IgD-negative memory B cell (primary cell): ENCODE data around the gene PDE9A. TPM values are rescaled to one million over a fixed set of nuclear protein-coding genes. Genes with fewer than 3 reads are reported as not detected.
A peak's percentile ranks its signal among the peaks of the same experiment; 100 is the strongest.

Experiments
- H3K27ac Mint-ChIP-seq, 3 donors: one replicate each; pipeline ENCODE4 v1.8.0; 2020 to 2022; ENCODE audit warnings: mild to moderate bottlenecking in 3 of 3, mixed read lengths in 3 of 3, moderate library complexity in 1 of 3
- H3K27me3 Mint-ChIP-seq: one replicate; pipeline ENCODE4 v1.8.0; 2021; ENCODE audit warnings: mixed read lengths
- H3K36me3 Mint-ChIP-seq: one replicate; pipeline ENCODE4 v1.8.0; 2020; ENCODE audit warnings: mild to moderate bottlenecking, mixed read lengths
- H3K4me1 Mint-ChIP-seq, 3 donors: one replicate each; pipeline ENCODE4 v1.8.0; 2020 to 2022; ENCODE audit warnings: mixed read lengths in 3 of 3, mild to moderate bottlenecking in 1 of 3
- H3K4me3 Mint-ChIP-seq, 4 donors: one replicate each; pipeline ENCODE4 v1.8.0; 2020 to 2022; ENCODE audit warnings: mild to moderate bottlenecking in 4 of 4, mixed read lengths in 4 of 4, moderate library complexity in 3 of 4
- H3K9me3 Mint-ChIP-seq, 3 donors: one replicate each; pipeline ENCODE4 v1.8.0; 2020 to 2021; ENCODE audit warnings: mixed read lengths in 3 of 3, mild to moderate bottlenecking in 1 of 3
- polyA plus RNA-seq: library from polyadenylated mRNA; unstranded; fragments of 300-500 nt; fragmentation: Illumina TruSeq; gene quantifications from one replicate; pipeline ENCODE4 v1.2.3, GENCODE V29; 2021

PDE9A gene
- polyA plus RNA-seq, 1 donor from 2014 or later: not detected

DNA sequence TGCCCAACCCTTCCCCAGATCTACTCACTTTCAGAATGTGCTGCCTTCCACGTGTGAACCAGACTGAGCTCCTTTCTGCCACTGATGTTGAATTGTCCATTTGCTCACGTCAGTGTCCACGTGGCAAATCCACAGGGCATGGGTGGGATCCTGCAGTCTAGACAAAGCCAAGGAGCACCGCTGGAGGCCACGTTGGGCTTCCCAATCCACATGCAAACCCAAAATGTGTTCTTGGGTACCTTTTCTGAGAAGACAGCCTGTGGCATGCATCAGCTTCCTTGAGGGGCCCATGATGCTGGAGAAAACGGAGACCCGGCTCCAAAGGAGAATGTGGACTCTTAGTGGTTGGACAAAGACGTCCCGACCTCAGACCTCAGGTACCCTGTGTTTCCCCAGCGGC, 87.6 kb downstream of the PDE9A start:
- peaks cover 5% of the 10 kb centered on the region for H3K36me3 Mint-ChIP-seq
- H3K9me3 Mint-ChIP-seq: no peaks in the 10 kb centered on the region
- peaks cover 16% of the 10 kb centered on the region for H3K27me3 Mint-ChIP-seq
- H3K4me3 Mint-ChIP-seq: no peak overlapping the region
- H3K4me1 Mint-ChIP-seq: peaks cover 4 to 9% (median 7%) of the 10 kb centered on the region in 3 donors
- no peak overlapping the region for H3K27ac Mint-ChIP-seq

DNA sequence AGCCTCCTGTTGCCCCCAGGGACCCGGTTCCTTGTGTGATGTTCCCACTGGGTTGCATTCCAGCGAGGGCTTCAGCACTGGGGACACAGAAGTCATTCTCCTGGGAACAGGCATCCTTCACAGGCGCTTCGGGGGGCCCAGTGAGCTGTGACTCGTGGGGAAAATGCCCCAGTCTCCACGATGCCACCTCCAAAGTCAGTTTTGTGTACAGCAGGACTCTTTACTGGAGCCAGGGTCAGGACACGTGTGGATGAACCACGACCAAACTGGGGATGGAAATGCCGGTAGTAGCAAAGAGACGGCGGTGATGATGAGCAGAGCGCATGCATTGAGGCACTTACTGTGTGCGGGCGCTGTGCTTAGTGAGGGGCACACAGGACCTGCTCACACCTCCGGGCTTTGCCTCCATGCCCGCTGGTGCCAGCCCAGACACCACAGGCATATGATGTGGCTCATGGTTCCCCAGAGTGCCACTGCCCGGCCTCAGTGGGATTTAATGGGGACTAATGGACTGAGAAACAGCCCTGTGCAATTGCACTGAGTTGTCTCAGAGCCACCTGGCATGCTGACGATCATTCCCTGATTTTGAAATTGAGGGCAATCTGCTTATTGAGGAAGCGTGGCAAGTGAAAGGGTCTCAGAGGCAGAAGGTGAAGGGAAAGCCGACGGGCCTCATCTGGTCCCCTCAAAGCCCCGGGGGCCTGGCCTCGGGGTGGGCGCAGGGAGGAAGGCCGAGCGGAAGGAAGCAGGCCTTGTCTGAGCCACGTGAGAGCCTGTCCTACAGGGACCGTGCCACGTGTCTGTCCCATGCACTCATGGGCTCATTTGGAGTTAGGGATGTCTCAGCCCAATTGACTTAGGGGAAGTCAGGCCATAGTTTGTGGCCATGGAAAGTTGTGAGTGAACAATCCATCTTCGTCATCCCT, 91.4 kb downstream of the PDE9A start:
- Mint-ChIP-seq H3K9me3 (no peaks in the 10 kb centered on the region), H3K27me3 (peaks cover 17% of the 10 kb centered on the region), H3K4me1 (peaks cover 9 to 14% (median 13%) of the 10 kb centered on the region in 3 donors), H3K4me3 (peak overlapping the region in 1 of 4 donors; percentile 39), H3K27ac (no peak overlapping the region), H3K36me3 (peaks cover 1% of the 10 kb centered on the region)

DNA sequence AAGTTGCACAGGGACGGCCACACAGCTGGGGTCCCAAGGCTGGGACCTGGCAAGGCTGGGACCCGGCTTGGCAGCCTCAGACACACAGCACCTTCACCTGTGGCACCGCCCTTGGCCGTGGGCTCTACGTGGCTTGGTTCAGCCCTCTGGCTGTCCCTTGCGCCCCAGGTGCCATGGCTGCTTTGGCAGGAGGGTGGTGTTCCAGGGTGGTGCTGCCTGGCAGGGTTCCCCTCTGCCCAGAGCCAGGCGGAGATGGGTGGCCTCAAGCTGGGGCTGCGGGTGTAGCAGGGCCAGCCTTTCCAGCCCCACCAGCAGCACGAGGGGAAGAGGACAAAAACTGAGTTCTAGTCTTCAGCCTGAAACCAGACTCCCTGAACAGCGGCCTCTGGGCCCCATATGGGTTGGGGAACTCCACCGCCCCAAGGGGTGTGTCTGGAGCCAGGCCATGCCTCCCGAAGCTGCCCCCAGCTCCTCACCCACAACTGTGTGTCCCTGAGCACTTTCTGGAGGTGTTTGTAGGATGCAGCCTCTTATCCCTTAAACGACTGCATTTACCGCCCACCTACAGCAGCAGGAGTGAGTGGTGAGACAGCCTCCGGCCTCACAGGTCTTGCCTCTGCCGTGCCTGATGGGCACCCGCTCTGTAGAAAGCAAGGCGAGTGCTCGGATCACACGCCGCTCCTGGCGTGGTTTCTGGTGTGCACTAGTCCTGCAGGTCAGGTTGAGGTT, 92.3 kb downstream of the PDE9A start:
- H3K36me3 Mint-ChIP-seq: peaks cover 1% of the 10 kb centered on the region
- peaks cover 16% of the 10 kb centered on the region for H3K27me3 Mint-ChIP-seq
- H3K27ac Mint-ChIP-seq: no peak overlapping the region
- H3K4me1 Mint-ChIP-seq: peaks cover 9 to 14% (median 13%) of the 10 kb centered on the region in 3 donors
- H3K4me3 Mint-ChIP-seq: no peak overlapping the region
- no peaks in the 10 kb centered on the region for H3K9me3 Mint-ChIP-seq

DNA sequence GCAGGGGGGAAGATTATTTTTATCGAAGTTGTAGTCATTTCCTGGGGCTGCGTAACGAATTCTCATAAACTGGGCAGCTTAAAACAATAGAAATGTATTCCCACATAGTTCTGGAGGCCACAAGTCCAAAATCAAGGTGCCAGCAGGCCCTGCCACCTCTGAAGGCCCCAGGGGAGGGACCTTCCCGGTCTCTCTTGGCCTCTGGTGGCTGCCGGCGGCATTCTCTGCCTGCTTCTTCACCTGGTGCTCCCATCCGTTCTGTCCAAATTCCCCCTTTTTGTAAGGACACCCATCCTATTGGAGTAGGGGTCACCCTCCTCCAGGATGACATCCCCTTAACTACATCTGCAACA, 92.8 kb downstream of the PDE9A start:
- peaks cover 1% of the 10 kb centered on the region for H3K36me3 Mint-ChIP-seq
- peaks cover 16% of the 10 kb centered on the region for H3K27me3 Mint-ChIP-seq
- peaks cover 9 to 14% (median 13%) of the 10 kb centered on the region in 3 donors for H3K4me1 Mint-ChIP-seq
- H3K27ac Mint-ChIP-seq: peak overlapping the region in 2 of 3 donors; percentile 86 to 95
- H3K9me3 Mint-ChIP-seq: no peaks in the 10 kb centered on the region
- H3K4me3 Mint-ChIP-seq: peak overlapping the region; percentile 58 to 87 (median 68)

DNA sequence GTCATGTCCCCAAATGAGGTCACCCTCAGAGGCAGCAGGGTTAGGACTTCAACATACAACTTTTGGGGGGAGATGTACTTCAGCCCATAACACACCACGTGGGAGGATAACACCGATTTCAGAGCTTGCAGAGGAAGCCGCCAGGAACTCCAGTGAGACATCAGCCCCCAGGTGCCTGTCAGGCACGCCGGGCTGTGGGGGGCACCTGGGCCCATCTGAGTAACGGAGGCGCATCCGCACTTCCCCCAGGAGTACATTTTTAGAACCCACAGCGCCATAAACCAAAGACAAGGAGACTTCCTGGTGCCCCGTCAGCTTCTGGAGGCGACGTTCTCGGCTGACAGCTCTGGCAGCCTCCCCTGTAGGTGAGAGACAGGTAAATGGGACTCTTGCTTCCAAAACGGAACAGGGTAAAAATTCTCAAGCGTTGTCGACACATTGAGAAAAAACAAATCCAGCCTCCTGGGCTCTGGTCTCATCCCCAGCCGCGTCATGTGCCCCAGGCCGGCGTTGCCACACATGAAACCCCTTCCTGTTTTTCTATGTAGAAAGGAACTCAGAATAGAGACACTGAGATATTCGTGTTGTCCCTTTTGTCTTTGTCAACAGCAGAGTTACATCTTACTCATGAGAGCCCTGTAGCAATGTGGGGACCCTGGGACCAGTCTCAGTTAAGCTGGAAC, 93.3 kb downstream of the PDE9A start:
- Mint-ChIP-seq H3K4me3 (peak overlapping the region; percentile 58 to 87 (median 68)), H3K36me3 (peaks cover 1% of the 10 kb centered on the region), H3K9me3 (no peaks in the 10 kb centered on the region), H3K4me1 (peaks cover 9 to 14% (median 13%) of the 10 kb centered on the region in 3 donors), H3K27ac (peak overlapping the region; percentile 25 to 95 (median 86)), H3K27me3 (peaks cover 16% of the 10 kb centered on the region)

DNA sequence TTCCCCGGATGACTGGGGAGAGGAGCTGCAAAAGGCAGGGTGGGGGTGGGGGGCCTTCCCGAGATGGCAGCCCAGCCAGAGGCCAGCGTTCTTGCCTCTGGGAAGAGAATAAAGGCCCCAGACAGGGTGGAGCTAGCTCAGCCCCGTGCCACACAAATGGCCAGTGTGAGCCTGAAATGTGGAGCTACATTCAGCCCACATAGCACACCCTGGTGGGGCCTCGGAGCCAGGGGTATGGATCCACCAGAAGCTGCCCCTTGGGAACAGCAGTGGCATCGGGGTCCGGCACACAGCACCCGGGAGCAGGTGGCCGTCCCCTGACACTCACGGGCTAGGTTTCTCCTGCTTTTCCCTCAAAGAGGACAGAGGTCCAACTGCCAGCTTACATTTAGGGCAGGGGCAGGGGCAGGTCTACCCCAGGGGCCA, 93.9 kb downstream of the PDE9A start:
- Mint-ChIP-seq H3K27me3 (peaks cover 16% of the 10 kb centered on the region), H3K9me3 (no peaks in the 10 kb centered on the region), H3K4me1 (peaks cover 9 to 14% (median 13%) of the 10 kb centered on the region in 3 donors), H3K36me3 (peaks cover 1% of the 10 kb centered on the region), H3K27ac (peak overlapping the region in 2 of 3 donors; percentile 86 to 95), H3K4me3 (peak overlapping the region in 2 of 4 donors; percentile 68 to 87)

DNA sequence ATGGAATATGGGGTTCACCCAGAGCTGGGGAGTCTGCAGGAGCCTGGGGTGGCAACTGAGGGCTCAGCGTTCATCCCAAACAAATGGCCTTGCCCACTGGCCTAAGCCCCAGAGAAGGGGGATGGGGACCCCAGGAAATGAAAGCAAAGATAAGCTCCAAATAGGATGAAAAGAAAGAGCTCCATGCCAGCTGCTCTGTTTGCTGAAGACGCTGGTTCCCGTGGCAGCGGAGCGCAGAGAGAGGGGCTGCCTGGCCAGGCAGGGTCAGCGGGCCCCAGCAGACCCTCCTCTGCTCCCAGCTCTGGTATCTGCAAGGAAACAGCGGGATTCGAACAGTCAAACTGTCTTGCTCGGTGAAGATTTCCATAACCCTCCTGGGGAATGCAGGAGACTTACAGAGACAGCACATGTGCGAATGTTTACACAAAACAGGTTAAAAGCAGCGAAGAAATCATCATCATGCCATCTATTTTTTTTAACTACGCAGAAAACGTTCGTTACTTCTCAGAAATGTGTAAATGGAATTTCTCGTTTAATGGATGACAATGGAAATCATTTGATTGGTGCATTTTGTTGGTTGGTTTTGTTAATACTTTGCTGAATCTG, 94.4 kb downstream of the PDE9A start:
- Mint-ChIP-seq H3K27ac (no peak overlapping the region), H3K4me3 (no peak overlapping the region), H3K4me1 (peaks cover 9 to 14% (median 13%) of the 10 kb centered on the region in 3 donors), H3K9me3 (no peaks in the 10 kb centered on the region), H3K27me3 (peaks cover 14% of the 10 kb centered on the region), H3K36me3 (peaks cover 1% of the 10 kb centered on the region)

DNA sequence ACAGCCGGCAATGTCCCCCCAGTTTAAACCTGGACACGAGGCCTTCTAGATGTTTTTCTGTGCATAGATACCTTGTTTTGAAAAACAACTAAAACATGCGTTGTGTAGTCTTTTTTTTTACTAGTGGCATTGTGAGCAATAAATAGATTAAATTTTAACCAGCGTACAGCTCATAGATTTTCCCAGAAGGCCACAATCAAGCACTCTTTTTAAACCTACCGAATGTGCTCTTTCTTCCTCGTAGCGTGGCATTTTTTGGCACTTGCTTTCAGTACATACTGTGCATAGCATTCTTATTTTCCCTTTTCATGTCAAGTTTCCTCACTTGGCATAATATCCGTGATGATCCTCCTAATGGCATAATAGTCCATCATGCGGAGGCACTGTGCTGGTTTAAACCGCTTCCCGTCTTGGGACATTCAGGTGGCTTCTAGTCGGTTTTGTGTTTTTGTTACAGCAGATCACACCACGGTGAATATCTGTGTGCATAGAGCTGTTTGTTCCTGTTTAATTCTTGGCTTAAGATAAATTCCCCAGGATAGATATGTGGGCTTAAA, 95.3 kb downstream of the PDE9A start:
- no peaks in the 10 kb centered on the region for H3K36me3 Mint-ChIP-seq
- H3K4me3 Mint-ChIP-seq: peak overlapping the region in 1 of 4 donors; percentile 9
- peaks cover 9 to 14% (median 13%) of the 10 kb centered on the region in 3 donors for H3K4me1 Mint-ChIP-seq
- no peak overlapping the region for H3K27ac Mint-ChIP-seq
- H3K27me3 Mint-ChIP-seq: peaks cover 14% of the 10 kb centered on the region
- H3K9me3 Mint-ChIP-seq: no peaks in the 10 kb centered on the region

DNA sequence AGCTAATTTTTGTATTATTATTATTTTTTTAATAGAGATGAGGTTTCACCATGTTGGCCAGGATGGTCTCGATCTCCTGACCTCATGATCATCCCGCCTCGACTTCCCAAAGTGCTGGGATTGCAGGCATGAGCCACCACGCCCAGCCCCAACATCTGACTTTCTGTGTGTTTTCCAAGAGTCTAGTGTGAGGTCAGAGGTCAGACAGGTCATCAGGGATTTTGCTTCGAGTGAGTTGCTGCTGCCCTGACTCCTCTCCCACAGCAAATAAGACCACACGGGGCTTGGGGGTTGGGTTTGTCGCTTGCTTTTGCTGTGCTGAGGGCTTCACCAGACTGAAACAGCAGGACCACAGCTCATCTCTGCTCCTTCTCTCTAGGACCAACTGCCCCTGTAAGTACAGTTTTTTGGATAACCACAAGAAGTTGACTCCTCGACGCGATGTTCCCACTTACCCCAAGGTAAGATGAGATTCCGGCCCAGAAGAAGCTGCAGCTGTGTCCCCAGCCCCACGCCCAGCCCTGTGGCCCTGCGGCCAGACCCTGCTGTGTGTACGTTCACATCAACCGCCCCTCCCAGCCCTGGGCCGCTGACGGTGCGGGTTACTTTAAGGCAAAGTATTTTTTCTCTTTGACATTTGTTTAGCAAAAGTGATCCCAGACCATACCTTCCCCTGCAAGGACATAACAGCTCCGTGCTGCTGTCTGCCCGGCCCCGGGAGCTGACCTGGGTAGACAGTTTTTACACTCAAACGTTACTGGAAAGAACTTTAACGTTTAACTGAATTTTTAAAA, 97.5 kb downstream of the PDE9A start:
- Mint-ChIP-seq H3K9me3 (no peaks in the 10 kb centered on the region), H3K27ac (no peak overlapping the region), H3K27me3 (peaks cover 8% of the 10 kb centered on the region), H3K4me3 (no peak overlapping the region), H3K36me3 (no peaks in the 10 kb centered on the region), H3K4me1 (peaks cover 9 to 13% (median 13%) of the 10 kb centered on the region in 3 donors)

DNA sequence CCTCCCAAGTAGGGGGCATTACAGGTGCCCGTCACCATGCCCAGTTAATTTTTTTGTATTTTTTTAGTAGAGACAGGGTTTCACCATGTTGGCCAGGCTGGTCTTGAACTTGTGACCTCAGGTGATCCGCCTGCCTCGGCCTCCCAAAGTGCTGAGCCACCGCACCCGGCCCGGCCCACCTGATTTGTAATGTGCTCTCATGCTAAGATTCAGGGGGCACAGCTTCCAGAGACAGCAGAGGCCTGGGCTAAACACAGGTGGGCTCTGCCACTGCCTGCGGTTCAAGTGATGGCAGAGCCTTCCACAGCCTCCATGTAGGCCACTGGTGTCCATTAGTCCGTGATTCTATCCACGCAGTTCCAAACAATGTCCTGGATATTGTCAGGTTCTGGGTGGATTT, 98.4 kb downstream of the PDE9A start:
- Mint-ChIP-seq H3K27ac (no peak overlapping the region), H3K9me3 (no peaks in the 10 kb centered on the region), H3K4me1 (peaks cover 3 to 4% (median 4%) of the 10 kb centered on the region in 3 donors), H3K36me3 (no peaks in the 10 kb centered on the region), H3K27me3 (peaks cover 2% of the 10 kb centered on the region), H3K4me3 (no peak overlapping the region)

DNA sequence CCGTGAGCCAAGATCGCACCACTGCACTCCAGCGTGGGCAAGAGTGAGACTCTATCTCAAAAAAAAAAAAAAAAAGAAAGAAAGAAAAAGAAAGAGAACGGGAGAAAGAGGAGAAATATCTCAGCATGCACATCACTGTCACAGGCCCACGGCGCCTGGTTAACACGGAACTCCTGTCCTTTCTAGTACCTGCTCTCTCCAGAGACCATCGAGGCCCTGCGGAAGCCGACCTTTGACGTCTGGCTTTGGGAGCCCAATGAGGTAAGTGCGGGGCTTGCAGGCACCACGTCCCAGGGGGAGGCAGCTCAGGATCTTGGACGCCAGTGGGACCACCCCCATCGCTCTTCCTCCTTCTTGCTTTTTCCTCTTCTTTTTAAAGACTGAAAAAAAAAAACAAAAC, 100.4 kb downstream of the PDE9A start:
- H3K9me3 Mint-ChIP-seq: no peaks in the 10 kb centered on the region
- no peak overlapping the region for H3K27ac Mint-ChIP-seq
- H3K27me3 Mint-ChIP-seq: no peaks in the 10 kb centered on the region
- H3K4me3 Mint-ChIP-seq: no peak overlapping the region
- H3K4me1 Mint-ChIP-seq: peaks cover 0 to 2% (median 0%) of the 10 kb centered on the region in 3 donors
- no peaks in the 10 kb centered on the region for H3K36me3 Mint-ChIP-seq

DNA sequence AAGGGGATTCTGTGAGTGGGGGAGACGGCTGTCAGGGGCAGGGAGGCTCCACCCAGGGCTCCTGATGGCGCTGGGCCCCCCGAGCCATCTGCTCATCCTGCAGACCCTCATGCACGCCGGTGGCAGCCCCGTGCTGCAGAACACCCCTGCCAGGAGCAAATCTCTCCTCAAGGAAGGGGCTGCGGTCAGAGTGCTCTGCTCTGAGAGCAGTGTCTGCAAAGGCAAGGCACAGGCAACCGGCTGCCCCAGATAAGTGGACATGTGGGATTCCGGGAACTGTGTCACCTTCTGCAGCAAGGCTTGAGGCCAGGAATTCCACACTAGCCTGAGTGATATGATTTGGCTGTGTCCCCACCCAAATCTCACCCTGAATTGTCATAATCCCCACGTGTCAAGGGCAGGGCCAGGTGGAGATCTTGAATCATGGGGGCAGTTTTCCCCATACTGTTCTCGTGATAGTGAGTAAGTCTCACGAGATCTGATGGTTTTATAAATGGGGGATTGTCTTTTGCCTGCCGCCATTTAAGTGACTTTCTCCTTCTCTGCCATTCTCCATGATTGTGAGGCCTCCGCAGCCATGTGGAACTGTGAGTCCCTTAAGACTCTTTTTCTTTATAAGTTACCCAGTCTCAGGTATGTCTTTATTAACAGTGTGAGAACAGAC, 101.0 kb downstream of the PDE9A start:
- H3K27ac Mint-ChIP-seq: peak overlapping the region in 1 of 3 donors; percentile 59
- no peaks in the 10 kb centered on the region for H3K27me3 Mint-ChIP-seq
- H3K9me3 Mint-ChIP-seq: no peaks in the 10 kb centered on the region
- H3K36me3 Mint-ChIP-seq: no peaks in the 10 kb centered on the region
- H3K4me1 Mint-ChIP-seq: peaks cover 0 to 2% (median 0%) of the 10 kb centered on the region in 3 donors
- H3K4me3 Mint-ChIP-seq: no peak overlapping the region

DNA sequence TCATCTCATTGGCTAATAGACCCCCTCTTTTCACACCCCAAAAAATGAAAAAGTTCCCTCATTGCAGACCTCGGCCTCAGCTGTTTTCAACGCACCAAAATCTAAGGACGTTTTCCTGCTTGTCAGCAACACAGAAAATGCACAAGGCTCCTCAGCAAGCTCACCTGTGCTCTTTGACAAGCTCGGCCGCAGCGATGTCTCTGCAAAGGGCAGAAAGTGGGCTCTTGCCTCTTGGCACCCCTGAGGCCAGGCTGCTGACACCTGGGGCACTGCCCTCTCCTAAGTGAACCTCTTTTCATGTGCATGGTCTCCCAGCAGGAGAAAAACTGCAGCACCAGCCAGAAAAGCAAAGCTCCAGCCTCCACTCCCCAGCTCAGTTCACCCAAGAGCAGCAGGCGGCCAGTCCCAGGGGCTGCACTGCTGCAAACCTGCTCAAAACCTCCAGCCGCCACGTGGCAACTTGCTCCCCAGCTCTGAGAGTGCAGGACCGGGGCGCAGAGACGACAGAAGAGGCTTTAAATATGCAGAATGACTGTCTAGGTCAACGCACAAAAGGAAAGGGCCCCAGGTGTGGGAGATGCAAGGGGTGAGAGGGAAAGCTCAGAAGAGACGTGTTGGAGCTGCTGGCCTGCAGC, 101.7 kb downstream of the PDE9A start:
- H3K4me3 Mint-ChIP-seq: no peak overlapping the region
- no peaks in the 10 kb centered on the region for H3K36me3 Mint-ChIP-seq
- no peaks in the 10 kb centered on the region for H3K27me3 Mint-ChIP-seq
- H3K27ac Mint-ChIP-seq: no peak overlapping the region
- H3K4me1 Mint-ChIP-seq: peaks cover 0 to 2% (median 0%) of the 10 kb centered on the region in 3 donors
- H3K9me3 Mint-ChIP-seq: no peaks in the 10 kb centered on the region
